K562 (cell line): ENCODE measurements around the gene ITPRIPL1. TPM values are rescaled to one million over a fixed set of nuclear protein-coding genes. Genes with fewer than 3 reads are reported as not detected.

ENCODE experiments used
- CXXC5 ChIP-seq: fragments of 250-450 bp; sonication (Bioruptor Pico); IDR thresholded peaks from 2 replicates; pipeline ENCODE4 v1.8.0; 2022; ENCODE audit warnings: inconsistent platforms, mild to moderate bottlenecking, moderate library complexity
- DDX20 ChIP-seq: fragments of 450-650 bp; IDR thresholded peaks from 2 replicates; pipeline ENCODE4 v1.6.1; 2016; ENCODE audit warnings: missing genetic modification characterization, low read depth, mild to moderate bottlenecking, missing compliant biosample characterization, moderate library complexity
- DNMT1 ChIP-seq: fragments of 450-650 bp; IDR thresholded peaks from 2 replicates; pipeline ENCODE4 v1.6.1; 2016; ENCODE audit warnings: antibody characterized with exemption, mild to moderate bottlenecking
- ELK1 ChIP-seq: sonication (generic); formaldehyde crosslinking; IDR thresholded peaks from 2 replicates; pipeline ENCODE4 v1.8.1; 2022; ENCODE audit warnings: missing genetic modification reagents
- EP400 ChIP-seq: fragments of 450-650 bp; IDR thresholded peaks from 2 replicates; pipeline ENCODE4 v1.6.1; 2017; ENCODE audit warnings: antibody characterized with exemption, mild to moderate bottlenecking, moderate library complexity
- MCM5 ChIP-seq: fragments of 450-650 bp; IDR thresholded peaks from 2 replicates; pipeline ENCODE4 v1.6.1; 2016; ENCODE audit warnings: low read depth
- RBM22 ChIP-seq: fragments of 200-400 bp; formaldehyde crosslinking; IDR thresholded peaks from 2 replicates; pipeline ENCODE4 v1.6.1; 2018; ENCODE audit warnings: low read length, low read depth; ENCODE audit not compliant: poor library complexity, severe bottlenecking
- RNF2 ChIP-seq: sonication (generic); IDR thresholded peaks from 2 replicates; pipeline ENCODE4 v1.6.1; 2016
- SUPT5H ChIP-seq: fragments of 450-650 bp; IDR thresholded peaks from 2 replicates; pipeline ENCODE4 v1.6.1; 2016
- TAF1 ChIP-seq: IDR thresholded peaks from 2 replicates; pipeline ENCODE4 v1.6.1; 2011; ENCODE audit warnings: mild to moderate bottlenecking, low read length, moderate library complexity; ENCODE audit not compliant: insufficient read depth, control insufficient read depth, severe bottlenecking; ENCODE audit errors: extremely low read depth
- TAF9B ChIP-seq: fragments of 450-650 bp; IDR thresholded peaks from 2 replicates; pipeline ENCODE4 v1.6.1; 2018; ENCODE audit warnings: mild to moderate bottlenecking; ENCODE audit not compliant: partially characterized antibody
- TCF7 ChIP-seq: sonication (generic); IDR thresholded peaks from 2 replicates; pipeline ENCODE4 v1.6.1; 2016; ENCODE audit warnings: antibody characterized with exemption, borderline replicate concordance
- ZNF232 ChIP-seq: sonication (generic); formaldehyde crosslinking; IDR thresholded peaks from 2 replicates; pipeline ENCODE4 v1.8.0; 2022; ENCODE audit warnings: mild to moderate bottlenecking, missing genetic modification reagents
- ZNF639 ChIP-seq, 2 experiments: fragments of 200-800 bp in 1 of 2; sonication (Bioruptor generic) in 1 of 2; sonication (generic) in 1 of 2; formaldehyde crosslinking in 1 of 2; IDR thresholded peaks in 1 of 2; conservative IDR thresholded peaks in 1 of 2; 2 replicates each; pipeline versions ENCODE4 v1.5.0 to v1.6.1; 2016 to 2020; ENCODE audit warnings: missing compliant biosample characterization in 1 of 2, missing genetic modification characterization in 1 of 2, missing genetic modification reagents in 1 of 2
- ZNF830 ChIP-seq: fragments of 250-450 bp; sonication (Bioruptor Pico); IDR thresholded peaks from 2 replicates; pipeline ENCODE4 v1.5.0; 2021; ENCODE audit warnings: mild to moderate bottlenecking
- polyA plus RNA-seq, 8 experiments: library from polyadenylated mRNA; depleted of rRNA in 4 of 8; stranded (reverse) in 5 of 8; unstranded in 3 of 8; fragments of >200 nt; fragmentation: Nextera tagmentation in 2 of 8; fragmentation: Illumina TruSeq in 1 of 8; extraction: Ambion mirVana in 2 of 8; extraction: Trizol in 1 of 8; gene quantifications; 2 replicates each; pipeline versions ENCODE4 v1.2.1 to v1.2.3, GENCODE V29; 2011 to 2014; ENCODE audit warnings: inconsistent platforms in 1 of 8, missing spikeins in 1 of 8
- total RNA-seq, 7 experiments: library from RNA; depleted of rRNA in 6 of 7; stranded (reverse); fragments of >200 nt in 6 of 7; fragmentation: Illumina TruSeq in 2 of 7; extraction: Trizol in 2 of 7; gene quantifications; 2 replicates each; pipeline versions ENCODE4 v1.2.1 to v1.2.3, GENCODE V29; 2011 to 2021; ENCODE audit warnings: low replicate concordance in 1 of 7
- TF ChIP-seq, protein P1 (sequence below), 2 experiments: fragments of 450-650 bp; IDR thresholded peaks; 2 replicates each; pipeline ENCODE4 v1.6.1; 2016; ENCODE audit warnings: mild to moderate bottlenecking in 2 of 2, borderline replicate concordance in 1 of 2, low read depth in 1 of 2, moderate library complexity in 1 of 2

Gene ITPRIPL1
- total and polyA plus RNA-seq, 9 of the 15 experiments (the other 6 are each of a cell fraction or from before 2014, with no cell fraction given) = 0.99 to 9.0 (median 6.4) TPM

GRCh38 chr2:96305091-96305978 is 19.8 kb upstream of the ITPRIPL1 start, which contains the start of gene SNRNP200 (continued):
- TF ChIP-seq, protein P1, sequence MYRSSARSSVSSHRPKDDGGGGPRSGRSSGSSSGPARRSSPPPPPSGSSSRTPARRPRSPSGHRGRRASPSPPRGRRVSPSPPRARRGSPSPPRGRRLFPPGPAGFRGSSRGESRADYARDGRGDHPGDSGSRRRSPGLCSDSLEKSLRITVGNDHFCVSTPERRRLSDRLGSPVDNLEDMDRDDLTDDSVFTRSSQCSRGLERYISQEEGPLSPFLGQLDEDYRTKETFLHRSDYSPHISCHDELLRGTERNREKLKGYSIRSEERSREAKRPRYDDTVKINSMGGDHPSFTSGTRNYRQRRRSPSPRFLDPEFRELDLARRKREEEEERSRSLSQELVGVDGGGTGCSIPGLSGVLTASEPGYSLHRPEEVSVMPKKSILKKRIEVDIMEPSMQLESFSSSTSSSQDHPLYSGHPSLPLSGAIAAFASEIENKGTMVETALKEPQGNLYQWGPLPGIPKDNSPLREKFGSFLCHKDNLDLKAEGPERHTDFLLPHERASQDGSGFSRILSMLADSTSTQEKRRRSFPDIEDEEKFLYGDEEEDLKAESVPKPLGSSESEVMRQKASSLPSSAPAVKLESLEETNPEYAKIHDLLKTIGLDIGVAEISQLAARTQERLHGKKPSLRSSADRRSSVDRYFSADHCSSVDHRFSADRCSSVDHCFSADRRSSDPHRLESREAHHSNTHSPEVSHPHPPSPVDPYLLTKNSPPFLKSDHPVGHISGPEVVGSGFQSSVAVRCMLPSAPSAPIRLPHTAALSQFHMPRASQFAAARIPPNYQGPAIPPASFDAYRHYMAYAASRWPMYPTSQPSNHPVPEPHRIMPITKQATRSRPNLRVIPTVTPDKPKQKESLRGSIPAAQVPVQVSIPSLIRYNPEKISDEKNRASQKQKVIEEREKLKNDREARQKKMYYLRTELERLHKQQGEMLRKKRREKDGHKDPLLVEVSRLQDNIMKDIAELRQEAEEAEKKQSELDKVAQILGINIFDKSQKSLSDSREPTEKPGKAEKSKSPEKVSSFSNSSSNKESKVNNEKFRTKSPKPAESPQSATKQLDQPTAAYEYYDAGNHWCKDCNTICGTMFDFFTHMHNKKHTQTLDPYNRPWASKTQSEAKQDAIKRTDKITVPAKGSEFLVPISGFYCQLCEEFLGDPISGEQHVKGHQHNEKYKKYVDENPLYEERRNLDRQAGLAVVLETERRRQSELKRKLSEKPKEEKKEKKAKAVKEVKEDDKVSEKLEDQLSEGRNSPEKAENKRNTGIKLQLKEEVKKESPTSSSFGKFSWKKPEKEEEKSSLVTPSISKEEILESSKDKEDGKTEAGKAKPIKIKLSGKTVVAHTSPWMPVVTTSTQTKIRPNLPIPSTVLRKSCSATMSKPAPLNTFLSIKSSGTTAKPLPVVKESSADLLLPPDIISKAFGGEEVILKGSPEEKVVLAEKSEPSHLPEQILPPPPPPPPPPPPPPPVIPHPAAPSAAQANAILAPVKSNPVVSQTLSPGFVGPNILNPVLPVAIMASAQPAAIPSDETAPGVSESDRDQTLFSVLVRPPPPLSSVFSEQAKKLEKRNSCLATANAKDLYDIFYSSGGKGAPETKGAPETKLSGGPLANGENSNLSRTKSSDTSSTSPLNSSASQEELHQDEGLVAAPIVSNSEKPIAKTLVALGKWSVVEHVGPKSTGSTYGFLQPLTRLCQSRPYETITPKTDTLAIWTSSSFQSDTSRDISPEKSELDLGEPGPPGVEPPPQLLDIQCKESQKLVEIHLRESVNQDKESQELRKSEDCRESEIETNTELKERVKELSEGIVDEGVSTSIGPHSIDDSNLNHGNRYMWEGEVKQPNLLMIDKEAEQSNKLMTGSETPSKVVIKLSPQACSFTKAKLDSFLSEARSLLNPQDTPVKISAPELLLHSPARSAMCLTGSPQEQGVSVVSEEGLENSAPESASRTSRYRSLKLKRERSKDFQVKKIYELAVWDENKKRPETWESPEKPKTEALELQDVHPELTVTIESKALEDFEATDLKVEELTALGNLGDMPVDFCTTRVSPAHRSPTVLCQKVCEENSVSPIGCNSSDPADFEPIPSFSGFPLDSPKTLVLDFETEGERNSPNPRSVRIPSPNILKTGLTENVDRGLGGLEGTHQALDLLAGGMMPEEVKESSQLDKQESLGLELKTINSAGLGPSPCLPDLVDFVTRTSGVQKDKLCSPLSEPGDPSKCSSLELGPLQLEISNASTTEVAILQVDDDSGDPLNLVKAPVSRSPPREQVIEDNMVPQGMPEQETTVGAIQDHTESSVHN (IDR thresholded peaks at IDR 0.05; ENCODE audit: borderline replicate concordance in 1 of 2, low read depth in 1 of 2) = no peak
- TF ChIP-seq CXXC5 (CRISPR knock-in tag) (peak; percentile 98), MCM5 (no peak), TAF9B (peak; percentile 82), ZNF830 (CRISPR knock-in tag) (0 out of 2 replicates have a peak, but pooled peaks have one; percentile 45), DNMT1 (no peak), TAF1 (peak; percentile 90), SUPT5H (peak; percentile 95), DDX20 (tag) (no peak), ZNF232 (CRISPR knock-in tag) (no peak; the same call in 1 of the 2 replicates), EP400 (peak; percentile 98), RNF2 (peak; percentile 63; the same call in 1 of the 2 replicates), TCF7 (0 out of 2 replicates have a peak, but pooled peaks have one; percentile 70), ELK1 (no peak), ZNF639 (CRISPR knock-in tag; conservative IDR thresholded peaks at IDR 0.05 in 1 of 2, IDR thresholded peaks at IDR 0.05 in 1 of 2) (peak in 1 of 2 experiments; percentile 91; a peak in 2 of 4 replicates), RBM22 (peak; percentile 30)
